PC-9 (cell line): ENCODE results near the gene VENTX. TPM values are rescaled to one million over a fixed set of nuclear protein-coding genes. Genes with fewer than 3 reads are reported as not detected.

Experiments
- BruUV-seq: library from RNA; stranded (reverse); fragments of 400-500 nt; replicated peaks from 2 replicates; lab custom pipeline; 2021; lab: Mats Ljungman, UMichigan
- CTCF ChIA-PET: fragments of 300-600 bp; sonication (Branson Sonifier 250); formaldehyde crosslinking; loops from one replicate; lab custom pipeline; 2022; ENCODE audit warnings: antibody characterized with exemption; lab: Charles Lee
- POLR2A ChIA-PET: fragments of 300-600 bp; sonication (Branson Sonifier 250); formaldehyde crosslinking; loops from one replicate; lab custom pipeline; 2022; ENCODE audit warnings: antibody characterized with exemption; ENCODE audit not compliant: unreplicated experiment; lab: Charles Lee
- DNase-seq, 2 experiments: peaks; one replicate each; pipeline versions ENCODE4 v3.0.0 to v3.0.0-alpha.2; 2015 to 2022; ENCODE audit warnings: mixed read lengths in 1 of 2
- H2AFZ ChIP-seq: fragments of 200-600 bp; sonication (generic); 2 replicates; pipeline ENCODE4 v1.8.1; 2017; ENCODE audit warnings: antibody characterized with exemption
- H3F3A ChIP-seq: fragments of 200-600 bp; sonication (generic); 2 replicates; pipeline ENCODE4 v1.8.1; 2017; ENCODE audit warnings: antibody characterized with exemption, mild to moderate bottlenecking, low read depth; ENCODE audit not compliant: insufficient read depth
- H3K27ac ChIP-seq: fragments of 200-600 bp; sonication (generic); 2 replicates; pipeline ENCODE4 v1.6.1; 2016; ENCODE audit warnings: mixed run types
- H3K27me3 ChIP-seq: fragments of 200-600 bp; sonication (generic); 2 replicates; pipeline ENCODE4 v1.6.1; 2016; ENCODE audit warnings: low read depth, mixed run types; ENCODE audit not compliant: insufficient read depth
- H3K36me3 ChIP-seq: fragments of 200-600 bp; sonication (generic); 2 replicates; pipeline ENCODE4 v1.6.1; 2016; ENCODE audit warnings: low read depth, mixed run types
- H3K4me1 ChIP-seq: fragments of 200-600 bp; sonication (generic); replicated peaks from 2 replicates; pipeline ENCODE4 v1.6.1; 2016; ENCODE audit warnings: mixed run types; ENCODE audit not compliant: insufficient read depth
- H3K4me2 ChIP-seq: fragments of 200-600 bp; sonication (generic); 2 replicates; pipeline ENCODE4 v1.6.1; 2017; ENCODE audit warnings: mixed run types
- H3K4me3 ChIP-seq: fragments of 200-600 bp; sonication (generic); 2 replicates; pipeline ENCODE4 v1.6.1; 2016; ENCODE audit warnings: mixed run types
- H3K79me2 ChIP-seq: fragments of 200-600 bp; sonication (generic); 2 replicates; pipeline ENCODE4 v1.6.1; 2017; ENCODE audit warnings: low read depth, mixed run types
- H3K9me2 ChIP-seq: fragments of 200-600 bp; sonication (generic); 2 replicates; pipeline ENCODE4 v1.8.1; 2017; ENCODE audit warnings: mild to moderate bottlenecking; ENCODE audit not compliant: insufficient read depth
- H3K9me3 ChIP-seq: fragments of 200-600 bp; sonication (generic); 2 replicates; pipeline ENCODE4 v1.8.1; 2016; ENCODE audit warnings: low read depth; ENCODE audit not compliant: insufficient read depth
- H4K20me1 ChIP-seq: fragments of 200-600 bp; sonication (generic); 2 replicates; pipeline ENCODE4 v1.8.1; 2017; ENCODE audit not compliant: insufficient read depth
- CTCF ChIP-seq: fragments of 200-600 bp; sonication (generic); conservative IDR thresholded peaks from 2 replicates; pipeline ENCODE4 v1.6.1; 2017; ENCODE audit warnings: mixed run types, antibody characterized with exemption, mild to moderate bottlenecking, moderate library complexity
- EZH2 ChIP-seq: fragments of 200-600 bp; sonication (generic); IDR thresholded peaks from 2 replicates; pipeline ENCODE4 v1.8.0; 2017; ENCODE audit warnings: antibody characterized with exemption, low read depth
- intact Hi-C: fragments of 100-400 bp; cut with micrococcal nuclease; formaldehyde crosslinking; loops from one replicate; pipeline ENCODE4 v1.10.0; 2022; ENCODE audit not compliant: unreplicated experiment
- total RNA-seq: library from RNA; stranded (reverse); gene quantifications from 2 replicates; pipeline ENCODE4 v1.2.3, GENCODE V29; 2021

VENTX gene
- total RNA-seq, 1 experiment from 2014 or later = not detected

- Histone ChIP-seq H3K27ac (no peak overlapping the region), H3K4me1 (no peaks in the 10 kb centered on the region), H3K4me2 (no peak overlapping the region), H3K9me2 (no peaks in the 10 kb centered on the region), H4K20me1 (no peaks in the 10 kb centered on the region), H3F3A (no peaks in the 10 kb centered on the region), H3K9me3 (no peaks in the 10 kb centered on the region), H3K79me2 (no peaks in the 10 kb centered on the region), H3K4me3 (no peak overlapping the region), H3K27me3 (peaks cover 36% of the 10 kb centered on the region), H2AFZ (no peak overlapping the region), H3K36me3 (no peaks in the 10 kb centered on the region)
- intact Hi-C loops = no loop called here
- POLR2A ChIA-PET = no interaction called here
- DNase-seq = no peak
- no TSS peak for BruUV-seq
- no peak for TF ChIP-seq EZH2
- TF ChIP-seq CTCF = no peak
- CTCF ChIA-PET = no interaction called here
Measured at GRCh38 chr10:133211141-133211830, 26.4 kb upstream of the VENTX start.

GRCh38 chr10:133211959-133212852 is 25.4 kb upstream of the VENTX start:
- no peak for DNase-seq
- Histone ChIP-seq H3K9me2 (no peaks in the 10 kb centered on the region), H3K27me3 (peaks cover 44% of the 10 kb centered on the region), H3K4me2 (no peak overlapping the region), H3K9me3 (no peaks in the 10 kb centered on the region), H3K4me3 (no peak overlapping the region), H4K20me1 (no peaks in the 10 kb centered on the region), H3K4me1 (no peaks in the 10 kb centered on the region), H2AFZ (no peak overlapping the region), H3K79me2 (no peaks in the 10 kb centered on the region), H3K36me3 (no peaks in the 10 kb centered on the region), H3F3A (no peaks in the 10 kb centered on the region), H3K27ac (no peak overlapping the region)
- intact Hi-C loops = no loop called here
- no TSS peak for BruUV-seq
- CTCF ChIA-PET = no interaction called here
- TF ChIP-seq EZH2 = no peak
- TF ChIP-seq CTCF = no peak
- POLR2A ChIA-PET = no interaction called here

- H4K20me1 ChIP-seq = no peaks in the 10 kb centered on the region
- no TSS peak for BruUV-seq
- no peaks in the 10 kb centered on the region for H3F3A ChIP-seq
- H3K79me2 ChIP-seq = no peaks in the 10 kb centered on the region
- H3K4me2 ChIP-seq = no peak overlapping the region
- intact Hi-C loops = no loop called here
- peaks cover 46% of the 10 kb centered on the region for H3K27me3 ChIP-seq
- H3K4me3 ChIP-seq = no peak overlapping the region
- no peak overlapping the region for H3K27ac ChIP-seq
- DNase-seq = no peak
- H3K36me3 ChIP-seq = no peaks in the 10 kb centered on the region
- no peaks in the 10 kb centered on the region for H3K9me2 ChIP-seq
- H2AFZ ChIP-seq = no peak overlapping the region
- H3K9me3 ChIP-seq = no peaks in the 10 kb centered on the region
- H3K4me1 ChIP-seq = no peaks in the 10 kb centered on the region
- TF ChIP-seq CTCF (no peak), EZH2 (no peak)
- ChIA-PET POLR2A (no interaction called here), CTCF (no interaction called here)
Measured at GRCh38 chr10:133212853-133213494, 24.7 kb upstream of the VENTX start.
